Uterine smooth muscle cell (primary cell): ENCODE measurements around the gene LUC7L3. TPM values are rescaled to one million over a fixed set of nuclear protein-coding genes. Genes with fewer than 3 reads are reported as not detected.

Experiments used
- total RNA-seq: library from RNA; depleted of rRNA; stranded (reverse); fragments of >200 nt; gene quantifications from 2 replicates; pipeline ENCODE4 v1.2.3, GENCODE V29; 2014

Gene LUC7L3, protein sequence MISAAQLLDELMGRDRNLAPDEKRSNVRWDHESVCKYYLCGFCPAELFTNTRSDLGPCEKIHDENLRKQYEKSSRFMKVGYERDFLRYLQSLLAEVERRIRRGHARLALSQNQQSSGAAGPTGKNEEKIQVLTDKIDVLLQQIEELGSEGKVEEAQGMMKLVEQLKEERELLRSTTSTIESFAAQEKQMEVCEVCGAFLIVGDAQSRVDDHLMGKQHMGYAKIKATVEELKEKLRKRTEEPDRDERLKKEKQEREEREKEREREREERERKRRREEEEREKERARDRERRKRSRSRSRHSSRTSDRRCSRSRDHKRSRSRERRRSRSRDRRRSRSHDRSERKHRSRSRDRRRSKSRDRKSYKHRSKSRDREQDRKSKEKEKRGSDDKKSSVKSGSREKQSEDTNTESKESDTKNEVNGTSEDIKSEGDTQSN
- total RNA-seq = 30.9 and 34.9 TPM in 2 replicates

GRCh38 chr17:50719144-50719923, at the start of gene LUC7L3:
Gene LUC7L3, plus strand, starts transcription at chr17:50719603. Its CDS starts 130 bp downstream, at chr17:50719733.

DNA sequence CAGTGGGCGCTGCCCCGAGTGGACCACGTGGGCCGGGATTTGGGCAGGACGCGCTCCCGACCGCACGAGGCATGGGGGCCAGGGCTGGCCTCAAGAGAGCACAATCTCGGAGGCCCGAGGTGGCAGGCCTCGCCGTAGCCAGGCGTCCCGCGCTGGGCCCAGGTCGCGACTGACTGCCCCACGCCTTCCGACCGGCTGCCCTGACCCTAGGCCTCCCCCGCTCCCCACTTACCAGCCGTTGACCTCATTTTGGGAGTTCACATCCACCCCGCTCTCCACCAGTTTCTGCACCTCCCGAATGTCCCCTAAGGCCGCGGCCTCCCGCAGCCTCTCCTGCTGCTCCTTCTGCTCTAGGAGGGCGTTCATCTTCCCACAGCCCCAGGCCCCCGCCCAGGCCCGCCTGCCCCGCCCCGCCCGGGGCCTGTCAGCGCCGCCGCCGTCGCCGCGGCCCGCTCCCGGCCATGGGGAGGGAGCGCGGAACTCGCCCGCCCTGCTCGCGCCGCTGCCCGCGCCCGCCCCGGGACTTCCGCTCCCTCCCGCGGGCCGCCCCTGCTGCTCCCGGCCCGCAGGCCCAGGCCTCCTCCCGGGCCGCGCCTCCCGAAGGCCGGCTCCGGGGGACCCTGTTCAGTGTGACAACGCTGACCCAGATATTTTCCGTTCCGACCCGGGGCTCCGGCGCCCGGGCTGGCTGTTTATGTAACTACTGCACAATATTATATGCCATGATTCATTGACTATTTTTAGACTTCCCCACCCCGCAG, 11.9 kb upstream of the LUC7L3 start, which contains the start of gene ANKRD40:
ANKRD40 (minus strand) TSS at position 626 of the 761 bp plus-strand sequence; CDS start at position 366, 260 bp downstream.

GRCh38 chr17:50767446-50767845, 48.0 kb downstream of the LUC7L3 start, which contains the start of gene ANKRD40CL:
Gene ANKRD40CL, minus strand, starts transcription at chr17:50767518. Its CDS starts 605 bp downstream, at chr17:50766913.

Other genes starting within 250 kb of the LUC7L3 start
- 29.4 and 31.2 TPM in 2 replicates for gene RSAD1, start 240.7 kb upstream of the LUC7L3 start, total RNA-seq
- gene MYCBPAP, start 211.2 kb upstream of the LUC7L3 start, total RNA-seq = 1.7 and 2.0 TPM in 2 replicates
- under 0.01 TPM in 1 of 2 replicates, not detected in the other for gene EPN3, start 186.9 kb upstream of the LUC7L3 start, total RNA-seq
- gene SPATA20, start 172.4 kb upstream of the LUC7L3 start, total RNA-seq = 65.1 and 85.6 TPM in 2 replicates
- gene CACNA1G, start 158.9 kb upstream of the LUC7L3 start, total RNA-seq = 0.11 and 0.12 TPM in 2 replicates
- gene ABCC3, start 84.7 kb upstream of the LUC7L3 start, total RNA-seq = 2.2 and 8.7 TPM in 2 replicates
- 31.0 and 38.3 TPM in 2 replicates for gene ANKRD40, start 11.7 kb upstream of the LUC7L3 start, total RNA-seq
- gene ANKRD40CL, start 47.9 kb downstream of the LUC7L3 start, total RNA-seq = not detected in 2 replicates
- gene WFIKKN2, start 116.0 kb downstream of the LUC7L3 start, total RNA-seq = under 0.01 and 0.12 TPM in 2 replicates
- 11.5 and 11.7 TPM in 2 replicates for gene TOB1, start 146.8 kb downstream of the LUC7L3 start, total RNA-seq